T47D (cell line): ENCODE data around the gene IKBKE.
A peak's percentile ranks its signal among the peaks of the same experiment; 100 is the strongest.

Experiments used
- DNase-seq, 2 experiments: peaks; one replicate each; pipeline versions ENCODE4 v3.0.0 to v3.0.0-alpha.2; 2011 to 2012; ENCODE audit warnings: low read depth in 1 of 2, low spot score in 1 of 2
- JUND ChIP-seq: IDR thresholded peaks from 2 replicates; pipeline ENCODE4 v1.6.1; 2012; ENCODE audit warnings: low read depth
- in situ Hi-C: cut with HindIII; loops from 2 replicates; pipeline ENCODE4 v1.10.0; 2016; ENCODE audit warnings: low sequenced_read_pairs, low pct_unique_long_range_greater_than_20kb

IKBKE gene

GRCh38 chr1:206497363-206497762 lies 27.1 kb downstream of the IKBKE start:
- in situ Hi-C loops: no loop called here
- no peak for TF ChIP-seq JUND
- no peak for DNase-seq

DNA sequence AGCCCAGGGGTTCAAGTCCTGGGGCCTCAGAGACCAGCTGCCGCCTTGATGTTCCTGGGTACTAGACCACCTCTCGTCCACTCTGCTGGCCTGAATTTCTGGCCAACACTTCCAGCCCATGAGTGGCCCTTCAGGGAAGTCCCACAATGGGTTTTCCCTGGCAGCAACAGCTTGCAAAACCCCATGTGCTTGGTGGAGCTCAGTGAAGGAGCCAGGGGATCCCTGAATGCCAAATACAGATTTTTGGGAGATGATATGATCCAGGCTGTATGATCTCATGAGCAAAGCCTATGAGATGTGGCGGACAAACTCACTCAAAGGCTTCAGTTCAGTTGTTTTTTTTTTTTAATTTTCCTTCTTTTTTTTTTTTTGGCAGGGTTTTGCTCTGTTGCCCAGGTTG lies 27.5 kb downstream of the IKBKE start:
- in situ Hi-C loops: no loop called here
- DNase-seq: no peak
- TF ChIP-seq JUND: no peak

DNA sequence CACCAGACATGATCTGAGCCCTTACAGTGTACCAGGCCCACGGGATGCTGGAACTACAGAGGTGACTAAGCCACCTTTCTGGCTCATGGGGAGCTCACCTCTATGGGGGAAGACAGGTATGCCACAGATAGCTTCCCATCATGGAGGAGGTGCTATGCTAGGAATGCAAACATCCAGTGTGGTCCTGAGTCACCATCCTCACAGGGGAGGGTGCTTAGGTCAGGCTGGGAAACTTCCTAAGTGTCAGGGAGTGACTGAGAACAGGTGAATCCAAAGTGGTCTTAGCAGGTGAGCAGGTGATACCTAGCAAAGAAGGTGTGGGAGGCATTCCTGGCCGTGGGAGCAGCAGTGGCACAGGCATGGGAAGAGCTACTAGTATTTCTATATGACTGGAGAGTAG lies 28.4 kb downstream of the IKBKE start:
- no peak for TF ChIP-seq JUND
- in situ Hi-C loops: no loop called here
- DNase-seq: no peak

GRCh38 chr1:206500046-206500445 lies 29.8 kb downstream of the IKBKE start:
- DNase-seq: no peak
- in situ Hi-C loops: no loop called here
- TF ChIP-seq JUND: no peak

DNA sequence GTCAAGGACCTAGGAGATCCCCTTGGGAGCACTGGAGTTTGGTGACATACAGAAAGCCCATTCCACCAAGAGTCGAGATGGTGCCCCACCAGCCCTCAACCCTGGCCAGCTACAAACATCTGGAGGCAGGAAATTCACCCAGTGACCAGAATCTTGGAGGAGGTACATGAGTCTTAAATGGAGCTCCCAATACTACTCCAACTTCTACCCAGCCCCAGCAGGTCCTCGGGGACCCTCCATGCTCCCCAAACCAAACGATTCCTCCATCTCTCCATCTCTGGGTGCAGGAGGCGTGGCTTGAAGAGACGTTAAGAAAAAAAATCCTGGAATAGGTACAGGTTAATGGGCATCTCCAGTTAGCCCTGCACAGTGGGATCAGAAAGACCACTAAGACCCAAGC lies 31.6 kb downstream of the IKBKE start:
- no peak for TF ChIP-seq JUND
- DNase-seq: no peak
- in situ Hi-C loops: no loop called here

DNA sequence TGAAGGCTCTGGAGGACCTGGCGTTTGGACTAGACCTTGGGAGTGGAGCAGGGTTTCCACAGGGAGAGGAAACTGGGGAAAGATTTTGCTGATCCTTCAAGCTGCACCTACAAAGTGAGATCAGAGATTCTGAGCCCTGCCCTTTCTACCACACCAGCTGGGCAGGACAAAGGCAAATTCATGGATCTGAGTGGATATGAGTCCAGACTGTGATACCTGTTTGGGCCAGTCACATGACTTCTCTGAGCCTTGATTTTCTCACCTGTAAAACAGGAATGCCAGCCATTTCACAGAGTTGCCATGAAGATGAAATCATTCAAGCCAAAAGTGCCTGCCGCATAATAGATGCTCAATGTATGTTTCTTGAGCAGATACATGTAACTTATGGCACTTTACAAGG lies 32.1 kb downstream of the IKBKE start:
- no peak for DNase-seq
- in situ Hi-C loops: no loop called here
- TF ChIP-seq JUND: no peak

- DNase-seq: no peak
- no peak for TF ChIP-seq JUND
- in situ Hi-C loops: no loop called here
These were observed 32.5 kb downstream of the IKBKE start for GRCh38 chr1:206502812-206503211.

DNA sequence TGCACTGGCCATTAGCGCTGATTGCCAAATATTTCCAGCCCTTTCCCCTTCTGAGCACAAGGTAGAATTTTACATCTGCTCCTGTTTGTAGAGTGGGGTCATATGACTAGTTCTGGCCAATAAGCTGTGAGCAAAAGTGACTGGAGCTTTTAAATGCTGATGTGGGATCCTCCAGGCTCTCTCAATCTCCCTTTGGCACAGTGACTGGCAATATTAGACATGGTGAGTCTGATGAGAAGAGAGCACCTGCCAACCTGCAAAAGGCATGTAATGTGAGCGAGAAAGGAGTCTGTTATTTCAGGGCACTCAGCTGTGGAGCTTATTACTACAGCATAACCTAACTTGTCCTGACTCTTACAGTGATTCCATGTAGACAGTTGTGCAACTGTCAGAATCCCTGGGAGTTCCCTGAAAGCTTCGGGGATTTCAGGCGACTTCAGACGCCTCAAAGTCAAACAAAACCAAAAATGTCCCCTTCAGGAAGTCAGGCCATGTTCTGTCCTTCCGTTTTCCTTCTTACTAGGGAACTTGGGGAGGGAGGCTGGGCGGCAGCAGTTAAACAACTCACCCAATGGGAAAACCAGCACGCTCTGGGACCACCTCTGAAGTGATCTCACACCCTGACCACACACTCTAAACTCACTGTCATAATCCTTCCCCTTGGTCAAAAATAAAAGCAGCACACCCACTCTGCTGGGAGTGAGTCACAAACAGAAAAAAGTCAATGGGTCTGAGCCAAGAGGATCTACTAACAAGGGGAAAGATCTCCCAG lies 33.5 kb downstream of the IKBKE start:
- in situ Hi-C loops: no loop called here
- no peak for DNase-seq
- TF ChIP-seq JUND: no peak

- in situ Hi-C loops: no loop called here
- DNase-seq: no peak
- TF ChIP-seq JUND: no peak
These were observed 34.1 kb downstream of the IKBKE start for GRCh38 chr1:206504363-206504713.

DNA sequence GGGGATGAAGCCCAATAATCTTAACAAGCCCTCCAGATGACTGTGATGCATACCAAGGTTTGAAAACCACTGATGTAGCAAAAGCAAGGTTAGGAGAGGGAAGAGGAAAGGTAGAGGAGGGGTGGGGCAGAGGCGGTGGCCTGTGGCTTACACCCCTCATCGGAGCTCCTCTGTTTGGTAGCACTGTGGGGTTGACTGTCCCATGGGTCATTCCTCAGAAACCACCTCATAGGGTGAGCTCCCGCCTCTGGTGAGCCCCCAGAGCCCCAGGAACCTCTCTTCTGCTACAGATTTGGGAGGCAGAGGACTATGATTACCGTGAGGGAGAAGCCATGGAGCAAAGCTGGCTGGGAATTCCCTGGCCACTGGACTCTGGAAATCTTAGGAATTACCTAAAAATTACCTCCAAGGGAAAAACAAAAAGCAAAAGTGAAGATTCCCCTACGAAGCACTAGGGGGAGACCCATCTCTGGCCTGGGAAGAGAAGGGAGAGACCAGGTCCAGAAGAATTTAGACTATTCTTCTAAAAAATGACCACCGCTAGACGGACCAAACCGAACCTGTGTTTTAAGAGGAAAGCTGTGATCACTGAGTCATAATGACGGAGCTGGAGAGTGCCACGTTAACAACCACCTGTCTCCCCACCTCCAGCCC lies 35.6 kb downstream of the IKBKE start:
- in situ Hi-C loops: no loop called here
- no peak for TF ChIP-seq JUND
- DNase-seq: peak; percentile 27 to 55

GRCh38 chr1:206506405-206507283 lies 36.4 kb downstream of the IKBKE start:
- in situ Hi-C loops: no loop called here
- no peak for TF ChIP-seq JUND
- no peak for DNase-seq

- no peak for TF ChIP-seq JUND
These were observed 37.2 kb downstream of the IKBKE start, which contains the start of gene RASSF5 for GRCh38 chr1:206507284-206508129. RASSF5 (plus strand) TSS chr1:206507531; CDS start chr1:206507603, 72 bp downstream.

More at GRCh38 chr1:206507284-206508129, 37.2 kb downstream of the IKBKE start, which contains the start of gene RASSF5:
- in situ Hi-C loops: no loop called here
- DNase-seq: peak; percentile 85 to 95
